K562 (cell line): Measurements from ENCODE around the gene IL1RAPL2. TPM values are rescaled to one million over a fixed set of nuclear protein-coding genes. Genes with fewer than 3 reads are reported as not detected.

ENCODE experiments used
- NR1H2 ChIP-seq: sonication (generic); formaldehyde crosslinking; IDR thresholded peaks from 2 replicates; pipeline ENCODE4 v1.4.0; 2020; ENCODE audit warnings: mild to moderate bottlenecking, missing genetic modification reagents
- ZNF830 ChIP-seq: fragments of 250-450 bp; sonication (Bioruptor Pico); IDR thresholded peaks from 2 replicates; pipeline ENCODE4 v1.5.0; 2021; ENCODE audit warnings: mild to moderate bottlenecking
- polyA plus RNA-seq, 8 experiments: library from polyadenylated mRNA; depleted of rRNA in 4 of 8; stranded (reverse) in 5 of 8; unstranded in 3 of 8; fragments of >200 nt; fragmentation: Nextera tagmentation in 2 of 8; fragmentation: Illumina TruSeq in 1 of 8; extraction: Ambion mirVana in 2 of 8; extraction: Trizol in 1 of 8; gene quantifications; 2 replicates each; pipeline versions ENCODE4 v1.2.1 to v1.2.3, GENCODE V29; 2011 to 2014; ENCODE audit warnings: inconsistent platforms in 1 of 8, missing spikeins in 1 of 8
- total RNA-seq, 7 experiments: library from RNA; depleted of rRNA in 6 of 7; stranded (reverse); fragments of >200 nt in 6 of 7; fragmentation: Illumina TruSeq in 2 of 7; extraction: Trizol in 2 of 7; gene quantifications; 2 replicates each; pipeline versions ENCODE4 v1.2.1 to v1.2.3, GENCODE V29; 2011 to 2021; ENCODE audit warnings: low replicate concordance in 1 of 7
- TF ChIP-seq, protein P1 (sequence below), 2 experiments: fragments of 450-650 bp in 1 of 2; sonication (generic) in 1 of 2; formaldehyde crosslinking in 1 of 2; IDR thresholded peaks; 2 replicates each; pipeline versions ENCODE4 v1.7.1 to v1.9.0; 2016 to 2022; ENCODE audit warnings: inconsistent platforms in 1 of 2, mild to moderate bottlenecking in 1 of 2, missing genetic modification reagents in 1 of 2
- TF ChIP-seq, protein P2 (sequence below): fragments of 250-450 bp; sonication (Bioruptor Pico); IDR thresholded peaks from 2 replicates; pipeline ENCODE4 v1.4.0; 2020

The IL1RAPL2 gene
- total and polyA plus RNA-seq, 9 of the 15 experiments (the other 6 are each of a cell fraction or from before 2014, with no cell fraction given) = not detected

DNA sequence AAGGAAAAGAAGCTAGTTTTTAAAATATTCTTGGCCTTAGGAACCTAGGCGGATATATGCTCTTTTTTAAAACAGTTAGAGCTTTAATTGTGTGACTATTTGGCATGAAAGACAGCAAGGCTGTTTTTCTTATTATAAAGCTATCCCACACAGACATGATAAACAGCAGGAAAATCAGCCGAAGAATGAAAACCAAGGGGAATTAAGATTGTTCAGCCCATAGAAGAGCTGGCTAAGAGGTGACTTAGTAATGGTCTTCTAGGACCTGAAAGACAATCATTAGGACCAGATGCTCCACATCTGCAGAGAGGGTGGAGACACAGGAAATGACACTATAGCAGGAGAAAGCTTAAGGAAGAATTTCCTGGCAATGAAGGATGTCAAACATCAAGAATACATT lies 1085.0 kb downstream of the IL1RAPL2 start (continued):
- TF ChIP-seq, protein P1, sequence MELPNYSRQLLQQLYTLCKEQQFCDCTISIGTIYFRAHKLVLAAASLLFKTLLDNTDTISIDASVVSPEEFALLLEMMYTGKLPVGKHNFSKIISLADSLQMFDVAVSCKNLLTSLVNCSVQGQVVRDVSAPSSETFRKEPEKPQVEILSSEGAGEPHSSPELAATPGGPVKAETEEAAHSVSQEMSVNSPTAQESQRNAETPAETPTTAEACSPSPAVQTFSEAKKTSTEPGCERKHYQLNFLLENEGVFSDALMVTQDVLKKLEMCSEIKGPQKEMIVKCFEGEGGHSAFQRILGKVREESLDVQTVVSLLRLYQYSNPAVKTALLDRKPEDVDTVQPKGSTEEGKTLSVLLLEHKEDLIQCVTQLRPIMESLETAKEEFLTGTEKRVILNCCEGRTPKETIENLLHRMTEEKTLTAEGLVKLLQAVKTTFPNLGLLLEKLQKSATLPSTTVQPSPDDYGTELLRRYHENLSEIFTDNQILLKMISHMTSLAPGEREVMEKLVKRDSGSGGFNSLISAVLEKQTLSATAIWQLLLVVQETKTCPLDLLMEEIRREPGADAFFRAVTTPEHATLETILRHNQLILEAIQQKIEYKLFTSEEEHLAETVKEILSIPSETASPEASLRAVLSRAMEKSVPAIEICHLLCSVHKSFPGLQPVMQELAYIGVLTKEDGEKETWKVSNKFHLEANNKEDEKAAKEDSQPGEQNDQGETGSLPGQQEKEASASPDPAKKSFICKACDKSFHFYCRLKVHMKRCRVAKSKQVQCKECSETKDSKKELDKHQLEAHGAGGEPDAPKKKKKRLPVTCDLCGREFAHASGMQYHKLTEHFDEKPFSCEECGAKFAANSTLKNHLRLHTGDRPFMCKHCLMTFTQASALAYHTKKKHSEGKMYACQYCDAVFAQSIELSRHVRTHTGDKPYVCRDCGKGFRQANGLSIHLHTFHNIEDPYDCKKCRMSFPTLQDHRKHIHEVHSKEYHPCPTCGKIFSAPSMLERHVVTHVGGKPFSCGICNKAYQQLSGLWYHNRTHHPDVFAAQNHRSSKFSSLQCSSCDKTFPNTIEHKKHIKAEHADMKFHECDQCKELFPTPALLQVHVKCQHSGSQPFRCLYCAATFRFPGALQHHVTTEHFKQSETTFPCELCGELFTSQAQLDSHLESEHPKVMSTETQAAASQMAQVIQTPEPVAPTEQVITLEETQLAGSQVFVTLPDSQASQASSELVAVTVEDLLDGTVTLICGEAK (IDR thresholded peaks at IDR 0.05) = no peak
- TF ChIP-seq, protein P1 (CRISPR knock-in tag; IDR thresholded peaks at IDR 0.05) = no peak
- TF ChIP-seq ZNF830 (CRISPR knock-in tag) (no peak), NR1H2 (no peak)
- TF ChIP-seq, protein P2, sequence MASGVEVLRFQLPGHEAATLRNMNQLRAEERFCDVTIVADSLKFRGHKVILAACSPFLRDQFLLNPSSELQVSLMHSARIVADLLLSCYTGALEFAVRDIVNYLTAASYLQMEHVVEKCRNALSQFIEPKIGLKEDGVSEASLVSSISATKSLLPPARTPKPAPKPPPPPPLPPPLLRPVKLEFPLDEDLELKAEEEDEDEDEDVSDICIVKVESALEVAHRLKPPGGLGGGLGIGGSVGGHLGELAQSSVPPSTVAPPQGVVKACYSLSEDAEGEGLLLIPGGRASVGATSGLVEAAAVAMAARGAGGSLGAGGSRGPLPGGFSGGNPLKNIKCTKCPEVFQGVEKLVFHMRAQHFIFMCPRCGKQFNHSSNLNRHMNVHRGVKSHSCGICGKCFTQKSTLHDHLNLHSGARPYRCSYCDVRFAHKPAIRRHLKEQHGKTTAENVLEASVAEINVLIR = no peak
